ENCODE data around the gene TLR2. TPM values are rescaled to one million over a fixed set of nuclear protein-coding genes. Genes with fewer than 3 reads are reported as not detected.

The TLR2 gene
- total RNA-seq, 1 experiment from 2014 or later, result 0.28 TPM

DNA sequence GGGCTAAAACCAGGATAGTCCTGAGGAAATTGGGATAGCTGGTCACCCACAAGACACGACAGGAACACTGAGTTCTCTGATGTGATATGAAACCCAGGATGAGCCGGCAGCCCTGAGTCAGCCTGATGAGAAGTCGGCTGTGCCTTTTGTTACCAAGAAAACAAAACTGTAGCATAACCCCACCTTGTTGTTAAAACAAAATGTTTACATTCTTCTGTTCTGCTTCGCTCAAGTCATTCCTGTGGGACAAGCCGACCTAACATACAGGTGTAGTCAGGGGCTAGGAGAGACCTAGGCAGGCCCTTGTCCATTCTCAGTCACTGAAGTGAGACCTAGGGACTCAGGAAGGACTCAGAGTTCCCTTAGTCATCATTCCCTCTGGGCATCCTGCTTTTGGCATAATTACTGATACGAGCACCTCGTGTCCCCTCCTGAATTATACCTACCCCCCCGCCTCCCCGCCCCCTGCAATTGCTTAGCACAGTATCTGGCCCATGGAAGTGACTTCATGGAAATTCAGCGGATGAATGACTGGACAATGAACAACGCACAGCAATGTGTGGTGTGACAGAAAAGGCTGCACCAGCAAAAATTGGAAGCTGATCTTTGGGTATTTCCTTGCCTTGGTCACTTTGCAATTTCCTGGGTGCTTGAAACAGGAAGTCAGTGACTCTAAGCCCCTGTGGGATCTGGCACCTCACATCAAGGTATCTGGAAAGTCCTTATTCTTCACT lies 31.9 kb upstream of the TLR2 start:
- Histone ChIP-seq H3K4me1 (ENCODE audit: control insufficient read depth, insufficient read depth, low read length) (no peaks in the 10 kb centered on the region), H3K9me3 (ENCODE audit: control insufficient read depth, insufficient read depth, low read depth, low read length) (no peaks in the 10 kb centered on the region), H3K36me3 (ENCODE audit: control insufficient read depth, insufficient read depth, low read length) (no peaks in the 10 kb centered on the region), H3K27me3 (ENCODE audit: control insufficient read depth, insufficient read depth, low read length) (no peaks in the 10 kb centered on the region), H3K4me3 (ENCODE audit: low read depth in 2 of 2, low read length in 2 of 2) (no peak overlapping the region), H3K27ac (ENCODE audit: low read length) (no peak overlapping the region)
- intact Hi-C loops (cut with micrococcal nuclease; ENCODE audit: unreplicated experiment), result loop anchor here (5.0 kb wide), 1 partner anchor 100 kb away; no protein-coding TSS in a partner anchor
- TF ChIP-seq, protein P1, sequence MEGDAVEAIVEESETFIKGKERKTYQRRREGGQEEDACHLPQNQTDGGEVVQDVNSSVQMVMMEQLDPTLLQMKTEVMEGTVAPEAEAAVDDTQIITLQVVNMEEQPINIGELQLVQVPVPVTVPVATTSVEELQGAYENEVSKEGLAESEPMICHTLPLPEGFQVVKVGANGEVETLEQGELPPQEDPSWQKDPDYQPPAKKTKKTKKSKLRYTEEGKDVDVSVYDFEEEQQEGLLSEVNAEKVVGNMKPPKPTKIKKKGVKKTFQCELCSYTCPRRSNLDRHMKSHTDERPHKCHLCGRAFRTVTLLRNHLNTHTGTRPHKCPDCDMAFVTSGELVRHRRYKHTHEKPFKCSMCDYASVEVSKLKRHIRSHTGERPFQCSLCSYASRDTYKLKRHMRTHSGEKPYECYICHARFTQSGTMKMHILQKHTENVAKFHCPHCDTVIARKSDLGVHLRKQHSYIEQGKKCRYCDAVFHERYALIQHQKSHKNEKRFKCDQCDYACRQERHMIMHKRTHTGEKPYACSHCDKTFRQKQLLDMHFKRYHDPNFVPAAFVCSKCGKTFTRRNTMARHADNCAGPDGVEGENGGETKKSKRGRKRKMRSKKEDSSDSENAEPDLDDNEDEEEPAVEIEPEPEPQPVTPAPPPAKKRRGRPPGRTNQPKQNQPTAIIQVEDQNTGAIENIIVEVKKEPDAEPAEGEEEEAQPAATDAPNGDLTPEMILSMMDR (IDR thresholded peaks at IDR 0.05), result no peak
- TF ChIP-seq SIN3A (IDR thresholded peaks at IDR 0.05; ENCODE audit: borderline replicate concordance, insufficient read depth, low read depth, low read length), result no peak
- TF ChIP-seq TCF7L2 (IDR thresholded peaks at IDR 0.05; ENCODE audit: low read depth, low read length), result no peak
- TF ChIP-seq POLR2AphosphoS5 (IDR thresholded peaks at IDR 0.05; ENCODE audit: low read depth, low read length), result no peak
- no peak for TF ChIP-seq REST (IDR thresholded peaks at IDR 0.05; ENCODE audit: insufficient read depth in 1 of 2, low read depth in 2 of 2, low read length in 1 of 2)
- ChIA-PET POLR2A (no interaction called here), CTCF (no interaction called here)
- no peak for DNase-seq (ENCODE audit: low read depth, low spot score)
- ATAC-seq, result no peak
- BruUV-seq (replicated peaks), result no TSS peak
- in situ Hi-C loops (cut with HindIII; ENCODE audit: low pct_unique_long_range_greater_than_20kb, low sequenced_read_pairs), result no loop called here

- Histone ChIP-seq H3K9me3 (ENCODE audit: control insufficient read depth, insufficient read depth, low read depth, low read length) (no peaks in the 10 kb centered on the region), H3K4me1 (ENCODE audit: control insufficient read depth, insufficient read depth, low read length) (no peaks in the 10 kb centered on the region), H3K36me3 (ENCODE audit: control insufficient read depth, insufficient read depth, low read length) (no peaks in the 10 kb centered on the region), H3K4me3 (ENCODE audit: low read depth in 2 of 2, low read length in 2 of 2) (no peak overlapping the region), H3K27ac (ENCODE audit: low read length) (no peak overlapping the region), H3K27me3 (ENCODE audit: control insufficient read depth, insufficient read depth, low read length) (no peaks in the 10 kb centered on the region)
- DNase-seq (ENCODE audit: low read depth, low spot score) (no peak), ATAC-seq (no peak)
- ChIA-PET POLR2A (no interaction called here), CTCF (no interaction called here)
- in situ Hi-C loops (cut with HindIII; ENCODE audit: low pct_unique_long_range_greater_than_20kb, low sequenced_read_pairs), result no loop called here
- intact Hi-C loops (cut with micrococcal nuclease; ENCODE audit: unreplicated experiment), result no loop called here
- BruUV-seq (replicated peaks), result no TSS peak
- TF ChIP-seq REST (IDR thresholded peaks at IDR 0.05; ENCODE audit: insufficient read depth in 1 of 2, low read depth in 2 of 2, low read length in 1 of 2), result no peak
Observed at GRCh38 chr4:153655002-153655541, 29.0 kb upstream of the TLR2 start.
